Central memory CD8-positive, alpha-beta T cell (primary cell): ENCODE data around the gene BDKRB1.

Experiments used
- ATAC-seq: fragments of 150-1000 bp; cut with Tn5 transposase; replicated peaks from 2 replicates; pipeline ENCODE4 v1.10.0; 2022; ENCODE audit warnings: mild to moderate bottlenecking, moderate FRiP score, moderate number of reproducible peaks; ENCODE audit not compliant: poor library complexity, severe bottlenecking; ENCODE audit errors: extremely low read depth
- DNase-seq, 2 donors: peaks; one replicate each; pipeline ENCODE4 v3.0.0; 2021; ENCODE audit warnings: low spot score in 2 of 2
- H3K27ac Mint-ChIP-seq: one replicate; pipeline ENCODE4 v1.8.0; 2022; ENCODE audit warnings: low read depth, mild to moderate bottlenecking, moderate library complexity, mixed read lengths
- H3K27me3 Mint-ChIP-seq: one replicate; pipeline ENCODE4 v1.8.0; 2022; ENCODE audit warnings: mixed read lengths
- H3K36me3 Mint-ChIP-seq: one replicate; pipeline ENCODE4 v1.8.0; 2022; ENCODE audit warnings: mild to moderate bottlenecking, moderate library complexity, mixed read lengths; ENCODE audit not compliant: insufficient read depth
- H3K4me1 Mint-ChIP-seq: one replicate; pipeline ENCODE4 v1.8.0; 2022; ENCODE audit warnings: mixed read lengths
- H3K4me3 Mint-ChIP-seq: one replicate; pipeline ENCODE4 v1.8.0; 2022; ENCODE audit warnings: mild to moderate bottlenecking, moderate library complexity, mixed read lengths
- H3K9me3 Mint-ChIP-seq: one replicate; pipeline ENCODE4 v1.8.0; 2022; ENCODE audit warnings: mixed read lengths

Gene BDKRB1

GRCh38 chr14:96280104-96280503, 24.1 kb downstream of the BDKRB1 start:
- Mint-ChIP-seq H3K27ac (no peak overlapping the region), H3K27me3 (no peaks in the 10 kb centered on the region), H3K4me1 (no peaks in the 10 kb centered on the region), H3K4me3 (no peak overlapping the region), H3K9me3 (no peaks in the 10 kb centered on the region), H3K36me3 (peaks cover 7% of the 10 kb centered on the region)
- no peak for ATAC-seq
- DNase-seq, result no peak

- Mint-ChIP-seq H3K27me3 (no peaks in the 10 kb centered on the region), H3K4me1 (no peaks in the 10 kb centered on the region), H3K27ac (no peak overlapping the region), H3K4me3 (no peak overlapping the region), H3K36me3 (peaks cover 16% of the 10 kb centered on the region), H3K9me3 (no peaks in the 10 kb centered on the region)
- ATAC-seq (no peak), DNase-seq (no peak)
These were observed 25.5 kb downstream of the BDKRB1 start for GRCh38 chr14:96281486-96281885.

DNA sequence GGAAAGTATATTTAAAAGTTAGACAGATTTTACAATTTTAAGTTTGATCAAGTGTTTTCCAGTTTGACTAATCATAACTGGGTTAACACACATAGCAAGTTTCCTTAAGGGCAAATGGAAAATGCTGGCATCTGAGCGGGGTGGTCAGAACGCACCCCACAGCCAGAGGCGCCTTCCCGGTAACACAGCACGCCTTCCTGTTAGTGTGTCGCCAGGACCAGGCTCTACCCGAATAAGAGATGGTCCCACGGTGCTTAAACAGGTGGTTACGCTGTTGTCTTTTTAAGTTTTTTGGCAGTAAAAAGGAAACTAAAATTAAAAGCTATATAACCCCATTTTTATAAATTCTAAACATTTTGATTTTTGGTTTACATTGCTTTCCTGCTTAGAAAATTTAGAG, 28.0 kb downstream of the BDKRB1 start:
- no peaks in the 10 kb centered on the region for H3K9me3 Mint-ChIP-seq

DNA sequence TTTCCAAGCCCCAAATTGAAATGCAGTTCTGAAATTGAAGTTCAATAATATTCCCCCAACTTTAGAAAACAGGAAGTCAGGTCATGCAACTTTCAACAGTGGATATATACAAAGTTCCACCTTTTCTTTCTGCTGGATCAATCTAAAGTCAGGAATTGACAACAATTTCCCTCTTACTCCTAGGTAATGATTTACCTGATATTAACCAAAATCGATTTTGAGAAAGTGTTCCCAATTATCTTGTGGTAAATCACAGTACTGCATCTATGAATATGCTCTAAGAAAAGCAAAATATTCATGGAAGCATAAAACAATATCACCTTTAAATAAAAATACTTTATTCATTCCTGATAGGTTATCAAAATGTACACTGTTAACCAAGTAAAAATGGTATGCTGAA, 28.4 kb downstream of the BDKRB1 start:
- Mint-ChIP-seq H3K4me1 (no peaks in the 10 kb centered on the region), H3K27me3 (no peaks in the 10 kb centered on the region), H3K36me3 (peaks cover 30% of the 10 kb centered on the region), H3K4me3 (no peak overlapping the region), H3K9me3 (no peaks in the 10 kb centered on the region), H3K27ac (no peak overlapping the region)
- no peak for ATAC-seq
- DNase-seq, result no peak

More for the DNA sequence above, 28.0 kb downstream of the BDKRB1 start:
- ATAC-seq (no peak), DNase-seq (no peak)
- Mint-ChIP-seq H3K4me1 (no peaks in the 10 kb centered on the region), H3K36me3 (peaks cover 26% of the 10 kb centered on the region), H3K27ac (no peak overlapping the region), H3K27me3 (no peaks in the 10 kb centered on the region), H3K4me3 (no peak overlapping the region)

DNA sequence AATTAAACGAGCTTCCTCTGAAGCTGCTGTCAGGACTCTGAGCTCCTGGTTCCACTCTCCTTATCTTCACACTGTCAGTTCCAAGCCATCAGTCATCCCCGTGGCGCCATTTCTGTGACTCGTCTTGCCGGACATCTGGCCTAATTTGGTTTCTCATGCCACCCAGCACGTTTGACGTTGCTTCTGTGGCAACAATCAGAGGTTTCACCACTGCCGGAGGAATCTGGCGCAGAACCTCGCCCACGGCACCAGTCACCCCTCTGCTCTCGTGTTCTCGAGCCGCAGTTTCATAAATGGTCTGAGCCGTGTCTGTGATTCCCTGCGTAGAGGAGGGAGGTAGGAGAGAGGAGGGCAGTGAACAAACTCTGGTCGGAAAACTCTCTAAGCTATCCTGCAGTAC, 29.7 kb downstream of the BDKRB1 start:
- no peaks in the 10 kb centered on the region for H3K27me3 Mint-ChIP-seq
- ATAC-seq (no peak), DNase-seq (no peak)
- H3K4me1 Mint-ChIP-seq, result no peaks in the 10 kb centered on the region
- no peak overlapping the region for H3K27ac Mint-ChIP-seq
- H3K9me3 Mint-ChIP-seq, result no peaks in the 10 kb centered on the region
- H3K4me3 Mint-ChIP-seq, result no peak overlapping the region
- peaks cover 39% of the 10 kb centered on the region for H3K36me3 Mint-ChIP-seq

- ATAC-seq, result no peak
- no peak overlapping the region for H3K27ac Mint-ChIP-seq
- H3K4me3 Mint-ChIP-seq, result no peak overlapping the region
- H3K4me1 Mint-ChIP-seq, result no peaks in the 10 kb centered on the region
- no peaks in the 10 kb centered on the region for H3K27me3 Mint-ChIP-seq
- H3K36me3 Mint-ChIP-seq, result peaks cover 39% of the 10 kb centered on the region
- DNase-seq, result no peak
- no peaks in the 10 kb centered on the region for H3K9me3 Mint-ChIP-seq
These were observed 30.2 kb downstream of the BDKRB1 start for GRCh38 chr14:96286251-96286650.

DNA sequence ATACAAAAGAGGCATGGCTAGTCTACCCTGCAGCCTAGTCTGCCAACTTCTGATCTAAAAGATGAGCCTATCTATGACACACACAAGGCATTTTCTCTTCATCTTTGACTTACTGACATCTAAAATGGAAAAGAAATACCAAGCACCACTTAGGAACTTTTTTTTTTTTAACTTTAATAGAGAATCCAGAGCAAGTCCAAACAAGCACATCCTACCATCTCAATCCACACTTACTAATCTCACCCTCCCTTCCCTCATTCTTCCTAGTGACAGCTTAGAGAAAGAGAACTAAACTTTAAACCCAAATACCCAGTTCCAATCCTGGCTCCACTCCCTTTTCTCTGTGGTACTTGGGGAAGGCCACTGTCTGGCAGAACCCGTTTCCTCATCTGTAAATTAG, 31.8 kb downstream of the BDKRB1 start:
- DNase-seq (no peak), ATAC-seq (no peak)
- no peaks in the 10 kb centered on the region for H3K4me1 Mint-ChIP-seq
- peaks cover 42% of the 10 kb centered on the region for H3K36me3 Mint-ChIP-seq
- H3K4me3 Mint-ChIP-seq, result no peak overlapping the region
- H3K27me3 Mint-ChIP-seq, result no peaks in the 10 kb centered on the region
- no peaks in the 10 kb centered on the region for H3K9me3 Mint-ChIP-seq
- H3K27ac Mint-ChIP-seq, result no peak overlapping the region

GRCh38 chr14:96294246-96294645, 38.2 kb downstream of the BDKRB1 start:
- H3K27me3 Mint-ChIP-seq, result no peaks in the 10 kb centered on the region
- no peaks in the 10 kb centered on the region for H3K4me1 Mint-ChIP-seq
- no peak overlapping the region for H3K4me3 Mint-ChIP-seq
- H3K27ac Mint-ChIP-seq, result no peak overlapping the region
- H3K36me3 Mint-ChIP-seq, result peaks cover 24% of the 10 kb centered on the region
- ATAC-seq, result no peak
- H3K9me3 Mint-ChIP-seq, result no peaks in the 10 kb centered on the region
- no peak for DNase-seq

GRCh38 chr14:96297000-96297399, 41.0 kb downstream of the BDKRB1 start:
- Mint-ChIP-seq H3K4me3 (no peak overlapping the region), H3K36me3 (peaks cover 13% of the 10 kb centered on the region), H3K27ac (no peak overlapping the region), H3K9me3 (no peaks in the 10 kb centered on the region), H3K4me1 (no peaks in the 10 kb centered on the region), H3K27me3 (no peaks in the 10 kb centered on the region)
- no peak for ATAC-seq
- DNase-seq, result no peak

- Mint-ChIP-seq H3K36me3 (peaks cover 16% of the 10 kb centered on the region), H3K4me1 (no peaks in the 10 kb centered on the region), H3K27me3 (no peaks in the 10 kb centered on the region), H3K9me3 (no peaks in the 10 kb centered on the region), H3K27ac (no peak overlapping the region), H3K4me3 (no peak overlapping the region)
- DNase-seq (no peak), ATAC-seq (no peak)
These were observed 42.0 kb downstream of the BDKRB1 start for GRCh38 chr14:96297997-96298515.

GRCh38 chr14:96299441-96299840, 43.4 kb downstream of the BDKRB1 start:
- H3K4me1 Mint-ChIP-seq, result no peaks in the 10 kb centered on the region
- no peak overlapping the region for H3K27ac Mint-ChIP-seq
- H3K27me3 Mint-ChIP-seq, result no peaks in the 10 kb centered on the region
- no peaks in the 10 kb centered on the region for H3K9me3 Mint-ChIP-seq
- no peak for ATAC-seq
- no peak overlapping the region for H3K4me3 Mint-ChIP-seq
- no peak for DNase-seq
- H3K36me3 Mint-ChIP-seq, result peaks cover 15% of the 10 kb centered on the region

DNA sequence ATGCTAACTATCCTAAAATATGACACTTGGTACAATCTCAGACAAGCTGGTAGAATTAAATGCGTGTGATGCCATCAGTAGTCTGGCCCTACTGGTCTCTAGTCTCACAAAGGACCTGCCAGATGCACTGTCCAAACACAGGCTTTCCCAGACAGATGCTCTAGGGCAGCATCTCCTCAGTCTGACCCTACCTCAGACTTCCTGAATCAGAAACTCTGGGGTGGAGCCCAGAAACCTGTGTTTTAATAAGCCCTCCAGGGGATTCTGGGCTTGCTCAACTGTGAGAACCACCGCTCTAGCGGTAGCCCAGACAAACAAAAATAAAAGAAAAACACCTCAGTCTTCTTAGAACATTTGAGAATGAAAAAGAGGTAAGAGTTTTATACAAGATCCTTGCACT, 48.0 kb downstream of the BDKRB1 start:
- no peak overlapping the region for H3K4me3 Mint-ChIP-seq
- no peak for ATAC-seq
- no peaks in the 10 kb centered on the region for H3K4me1 Mint-ChIP-seq
- no peak overlapping the region for H3K27ac Mint-ChIP-seq
- no peak for DNase-seq
- H3K9me3 Mint-ChIP-seq, result no peaks in the 10 kb centered on the region
- no peaks in the 10 kb centered on the region for H3K27me3 Mint-ChIP-seq
- peaks cover 38% of the 10 kb centered on the region for H3K36me3 Mint-ChIP-seq

- ATAC-seq (no peak), DNase-seq (no peak)
- no peaks in the 10 kb centered on the region for H3K9me3 Mint-ChIP-seq
- peaks cover 45% of the 10 kb centered on the region for H3K36me3 Mint-ChIP-seq
- no peak overlapping the region for H3K27ac Mint-ChIP-seq
- H3K27me3 Mint-ChIP-seq, result no peaks in the 10 kb centered on the region
- no peaks in the 10 kb centered on the region for H3K4me1 Mint-ChIP-seq
- H3K4me3 Mint-ChIP-seq, result no peak overlapping the region
These were observed 48.9 kb downstream of the BDKRB1 start for GRCh38 chr14:96304956-96305355.

- H3K9me3 Mint-ChIP-seq, result no peaks in the 10 kb centered on the region
- H3K4me1 Mint-ChIP-seq, result no peaks in the 10 kb centered on the region
- peaks cover 53% of the 10 kb centered on the region for H3K36me3 Mint-ChIP-seq
- DNase-seq (no peak), ATAC-seq (no peak)
- H3K4me3 Mint-ChIP-seq, result no peak overlapping the region
- no peaks in the 10 kb centered on the region for H3K27me3 Mint-ChIP-seq
- no peak overlapping the region for H3K27ac Mint-ChIP-seq
These were observed 51.4 kb downstream of the BDKRB1 start for GRCh38 chr14:96307434-96307833.
